K562 (cell line): Measurements from ENCODE around the gene ABLIM1. TPM values are rescaled to one million over a fixed set of nuclear protein-coding genes. Genes with fewer than 3 reads are reported as not detected.

Source experiments
- ATAC-seq: fragments of 200-7000 bp; cut with Tn5 transposase; 3 replicates; pipeline ENCODE4 v1.9.1; 2020; ENCODE audit warnings: moderate library complexity
- BruUV-seq: library from RNA; stranded (reverse); fragments of 400-500 nt; replicated peaks from 2 replicates; lab custom pipeline; 2021; lab: Mats Ljungman, UMichigan
- CTCF ChIA-PET: fragments of 300-600 bp; formaldehyde crosslinking; extraction: SDS; loops from one replicate; lab custom pipeline; 2021; ENCODE audit warnings: low intra/inter-chr PET ratio; lab: Yijun Ruan, JAX
- POLR2A ChIA-PET: fragments of 300-600, 350-650 bp; sonication (Branson Sonifier 250); formaldehyde crosslinking; extraction: SDS; loops from one replicate; lab custom pipeline; 2021; ENCODE audit warnings: antibody characterized with exemption, inconsistent platforms; lab: Yijun Ruan, JAX
- DNase-seq, 4 experiments: peaks; one replicate each; pipeline versions ENCODE4 v3.0.0 to v3.0.0-alpha.2; 2011 to 2018; ENCODE audit warnings: low spot score in 3 of 4, mixed read lengths in 3 of 4; ENCODE audit errors: extremely low read depth in 1 of 4
- FAIRE-seq: peaks from 2 replicates; lab custom pipeline; 2011; peaks lifted over from hg19 to GRCh38; lab: Jason Lieb, UNC
- H2AFZ ChIP-seq: 2 replicates; pipeline ENCODE4 v1.6.0; 2011; ENCODE audit warnings: low read depth, low read length, control low read depth, inconsistent platforms
- H3K27ac ChIP-seq: fragments of 200-600 bp; 3 replicates; pipeline ENCODE4 v1.8.0; 2011; ENCODE audit warnings: low read depth, mild to moderate bottlenecking, control low read depth, inconsistent platforms, low read length, moderate library complexity, mixed read lengths; ENCODE audit errors: extremely low read depth
- H3K27me3 ChIP-seq, 2 experiments: fragments of 300-600 bp in 1 of 2; 2 replicates in 1 of 2; 3 replicates in 1 of 2; pipeline versions ENCODE4 v1.6.0 to v1.8.0; 2011; ENCODE audit warnings: inconsistent platforms in 2 of 2, low read length in 2 of 2, mild to moderate bottlenecking in 1 of 2, mixed read lengths in 1 of 2, moderate library complexity in 1 of 2; ENCODE audit not compliant: control insufficient read depth in 2 of 2, insufficient read depth in 2 of 2
- H3K36me3 ChIP-seq: fragments of 300-600 bp; 3 replicates; pipeline ENCODE4 v1.8.0; 2011; ENCODE audit warnings: mild to moderate bottlenecking, low read length, inconsistent platforms; ENCODE audit not compliant: control insufficient read depth, insufficient read depth
- H3K4me1 ChIP-seq, 2 experiments: fragments of 200-600 bp in 1 of 2; replicated peaks in 1 of 2; 2 replicates in 1 of 2; 3 replicates in 1 of 2; pipeline versions ENCODE4 v1.5.1 to v1.8.0; 2011; ENCODE audit warnings: inconsistent platforms in 2 of 2, low read length in 2 of 2, mild to moderate bottlenecking in 1 of 2, mixed read lengths in 1 of 2, moderate library complexity in 1 of 2; ENCODE audit not compliant: control insufficient read depth in 2 of 2, insufficient read depth in 2 of 2
- H3K4me2 ChIP-seq: 2 replicates; pipeline ENCODE4 v1.6.1; 2011; ENCODE audit warnings: low read length, control low read depth, inconsistent platforms, mixed read lengths; ENCODE audit not compliant: insufficient read depth
- H3K4me3 ChIP-seq: fragments of 200-600 bp; sonication (generic), shearing (Covaris generic); 2 replicates; pipeline ENCODE4 v1.5.1; 2016; ENCODE audit warnings: control low read depth, inconsistent platforms
- H3K79me2 ChIP-seq: fragments of 200-600 bp; 3 replicates; pipeline ENCODE4 v1.8.0; 2011; ENCODE audit warnings: low read length, inconsistent platforms; ENCODE audit not compliant: control insufficient read depth, insufficient read depth
- H3K9ac ChIP-seq, 2 experiments: 2 replicates each; pipeline versions ENCODE4 v1.6.0 to v1.6.1; 2011; ENCODE audit warnings: low read depth in 2 of 2, low read length in 2 of 2, control low read depth in 1 of 2, inconsistent platforms in 1 of 2, mild to moderate bottlenecking in 1 of 2, mixed read lengths in 1 of 2; ENCODE audit not compliant: insufficient read depth in 1 of 2
- H3K9me1 ChIP-seq: one replicate; pipeline ENCODE4 v1.6.0; 2011; ENCODE audit warnings: inconsistent platforms, mild to moderate bottlenecking, low read length, moderate library complexity; ENCODE audit not compliant: control insufficient read depth, insufficient read depth
- H3K9me3 ChIP-seq: replicated peaks from 2 replicates; pipeline ENCODE4 v1.5.1; 2011; ENCODE audit warnings: low read depth, low read length, inconsistent platforms; ENCODE audit not compliant: control insufficient read depth, insufficient read depth
- H4K20me1 ChIP-seq: replicated peaks from 2 replicates; pipeline ENCODE4 v1.6.1; 2011; ENCODE audit warnings: low read length, inconsistent platforms, mixed read lengths; ENCODE audit not compliant: control insufficient read depth, insufficient read depth
- HDGF ChIP-seq: fragments of 450-650 bp; IDR thresholded peaks from 2 replicates; pipeline ENCODE4 v1.6.1; 2016
- KHSRP ChIP-seq: fragments of 450-650 bp; IDR thresholded peaks from 2 replicates; pipeline ENCODE4 v1.6.1; 2017
- PHF8 ChIP-seq: fragments of 200-600 bp; sonication (generic); IDR thresholded peaks from 2 replicates; pipeline ENCODE4 v1.6.1; 2012; ENCODE audit warnings: mixed run types, mild to moderate bottlenecking, inconsistent platforms, low read length, moderate library complexity, borderline replicate concordance
- POLR2AphosphoS2 ChIP-seq: IDR thresholded peaks from 2 replicates; pipeline ENCODE4 v1.6.1; 2012; ENCODE audit warnings: low read length, improper control_type of control experiment
- RBFOX2 ChIP-seq: fragments of 200-400 bp; formaldehyde crosslinking; IDR thresholded peaks from 2 replicates; pipeline ENCODE4 v1.6.1; 2017; ENCODE audit warnings: low read depth, mild to moderate bottlenecking, low read length, moderate library complexity
- SNIP1 ChIP-seq: fragments of 450-650 bp; IDR thresholded peaks from 2 replicates; pipeline ENCODE4 v1.7.1; 2017; ENCODE audit warnings: low read depth, mild to moderate bottlenecking
- SUPT5H ChIP-seq: fragments of 450-650 bp; IDR thresholded peaks from 2 replicates; pipeline ENCODE4 v1.6.1; 2016
- THRAP3 ChIP-seq: fragments of 450-650 bp; IDR thresholded peaks from 2 replicates; pipeline ENCODE4 v1.6.1; 2016; ENCODE audit warnings: mild to moderate bottlenecking, inconsistent platforms, borderline replicate concordance
- WHSC1 ChIP-seq: IDR thresholded peaks from one replicate; pipeline ENCODE4 v1.6.1; 2012; ENCODE audit warnings: low read length, control low read depth, inconsistent platforms
- ZBTB9 ChIP-seq: fragments of 450-650 bp; formaldehyde crosslinking; IDR thresholded peaks from 2 replicates; pipeline ENCODE4 v1.4.0; 2020; ENCODE audit warnings: mild to moderate bottlenecking, moderate library complexity
- ZNF184 ChIP-seq: sonication (generic); formaldehyde crosslinking; IDR thresholded peaks from 2 replicates; pipeline ENCODE4 v1.5.0; 2020; ENCODE audit warnings: missing genetic modification reagents
- WGBS: fragments of 100-300 bp; shearing (Covaris generic); methylation state at CpG from one replicate; pipeline ENCODE4 v1.1.6; 2016; ENCODE audit warnings: low coverage, mixed read lengths; ENCODE audit not compliant: insufficient coverage; ENCODE audit errors: missing lambda C conversion rate; 5-methylcytosine and 5-hydroxymethylcytosine counted together
- in situ Hi-C: fragments of 300-500 bp; cut with MboI; formaldehyde crosslinking; loops from 4 replicates; pipeline ENCODE4 v1.15.0; 2018; ENCODE audit warnings: inconsistent platforms, mixed read lengths
- intact Hi-C: fragments of 100-400 bp; cut with micrococcal nuclease; formaldehyde crosslinking; loops from 2 replicates; pipeline ENCODE4 v1.14.2; 2022
- polyA plus RNA-seq, 8 experiments: library from polyadenylated mRNA; depleted of rRNA in 4 of 8; stranded (reverse) in 5 of 8; unstranded in 3 of 8; fragments of >200 nt; fragmentation: Nextera tagmentation in 2 of 8; fragmentation: Illumina TruSeq in 1 of 8; extraction: Ambion mirVana in 2 of 8; extraction: Trizol in 1 of 8; gene quantifications; 2 replicates each; pipeline versions ENCODE4 v1.2.1 to v1.2.3, GENCODE V29; 2011 to 2014; ENCODE audit warnings: inconsistent platforms in 1 of 8, missing spikeins in 1 of 8
- total RNA-seq, 7 experiments: library from RNA; depleted of rRNA in 6 of 7; stranded (reverse); fragments of >200 nt in 6 of 7; fragmentation: Illumina TruSeq in 2 of 7; extraction: Trizol in 2 of 7; gene quantifications; 2 replicates each; pipeline versions ENCODE4 v1.2.1 to v1.2.3, GENCODE V29; 2011 to 2021; ENCODE audit warnings: low replicate concordance in 1 of 7
- TF ChIP-seq, protein P1 (sequence below), 2 experiments: fragments of 450-650 bp in 1 of 2; sonication (generic) in 1 of 2; formaldehyde crosslinking; conservative IDR thresholded peaks; 2 replicates each; pipeline versions ENCODE4 v1.4.0 to v1.8.1; 2020 to 2022; ENCODE audit warnings: mild to moderate bottlenecking in 1 of 2, missing genetic modification reagents in 1 of 2

The ABLIM1 gene
- total and polyA plus RNA-seq, 9 of the 15 experiments (the other 6 are each of a cell fraction or from before 2014, with no cell fraction given): 0.07 to 0.49 (median 0.14) TPM; not detected in 6

GRCh38 chr10:114600057-114600456 lies 58.0 kb downstream of the ABLIM1 start:
- BruUV-seq: no TSS peak
- ATAC-seq: no peak
- ChIA-PET POLR2A (no interaction called here), CTCF (no interaction called here)
- in situ Hi-C loops: no loop called here
- Histone ChIP-seq H3K9ac (no peak overlapping the region), H3K36me3 (no peaks in the 10 kb centered on the region), H3K9me3 (no peaks in the 10 kb centered on the region), H3K4me2 (no peak overlapping the region), H3K9me1 (no peaks in the 10 kb centered on the region), H3K27me3 (no peaks in the 10 kb centered on the region), H3K4me3 (no peak overlapping the region), H3K4me1 (no peaks in the 10 kb centered on the region; a peak in 1 of 5 replicates), H2AFZ (no peak overlapping the region), H3K27ac (no peak overlapping the region), H3K79me2 (no peaks in the 10 kb centered on the region), H4K20me1 (no peaks in the 10 kb centered on the region)
- no peak for FAIRE-seq
- 15% methylated on average over 3 of the region's 3 CpGs for WGBS
- intact Hi-C loops: no loop called here
- TF ChIP-seq KHSRP (no peak), HDGF (no peak), SUPT5H (no peak), WHSC1 (no peak), SNIP1 (no peak), POLR2AphosphoS2 (no peak), PHF8 (no peak), RBFOX2 (no peak), ZBTB9 (CRISPR knock-in tag) (no peak), THRAP3 (no peak), ZNF184 (CRISPR knock-in tag) (no peak)
- TF ChIP-seq, protein P1, sequence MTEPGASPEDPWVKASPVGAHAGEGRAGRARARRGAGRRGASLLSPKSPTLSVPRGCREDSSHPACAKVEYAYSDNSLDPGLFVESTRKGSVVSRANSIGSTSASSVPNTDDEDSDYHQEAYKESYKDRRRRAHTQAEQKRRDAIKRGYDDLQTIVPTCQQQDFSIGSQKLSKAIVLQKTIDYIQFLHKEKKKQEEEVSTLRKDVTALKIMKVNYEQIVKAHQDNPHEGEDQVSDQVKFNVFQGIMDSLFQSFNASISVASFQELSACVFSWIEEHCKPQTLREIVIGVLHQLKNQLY (CRISPR knock-in tag; conservative IDR thresholded peaks at IDR 0.05): no peak
- DNase-seq: no peak
